ENCODE measurements around the gene E4F1.
"Not testable (repeated sequence)": the region's sequence is repeated elsewhere in the genome, so short reads cannot be mapped to it uniquely, and the experiment has no call there.

The E4F1 gene

GRCh38 chr16:2199095-2199494 is 24.3 kb upstream of the E4F1 start:
- no peak overlapping the region for H3K4me3 ChIP-seq (ENCODE audit: low read length)
- no peak for DNase-seq (ENCODE audit: low read depth)
- TF ChIP-seq, protein P1, sequence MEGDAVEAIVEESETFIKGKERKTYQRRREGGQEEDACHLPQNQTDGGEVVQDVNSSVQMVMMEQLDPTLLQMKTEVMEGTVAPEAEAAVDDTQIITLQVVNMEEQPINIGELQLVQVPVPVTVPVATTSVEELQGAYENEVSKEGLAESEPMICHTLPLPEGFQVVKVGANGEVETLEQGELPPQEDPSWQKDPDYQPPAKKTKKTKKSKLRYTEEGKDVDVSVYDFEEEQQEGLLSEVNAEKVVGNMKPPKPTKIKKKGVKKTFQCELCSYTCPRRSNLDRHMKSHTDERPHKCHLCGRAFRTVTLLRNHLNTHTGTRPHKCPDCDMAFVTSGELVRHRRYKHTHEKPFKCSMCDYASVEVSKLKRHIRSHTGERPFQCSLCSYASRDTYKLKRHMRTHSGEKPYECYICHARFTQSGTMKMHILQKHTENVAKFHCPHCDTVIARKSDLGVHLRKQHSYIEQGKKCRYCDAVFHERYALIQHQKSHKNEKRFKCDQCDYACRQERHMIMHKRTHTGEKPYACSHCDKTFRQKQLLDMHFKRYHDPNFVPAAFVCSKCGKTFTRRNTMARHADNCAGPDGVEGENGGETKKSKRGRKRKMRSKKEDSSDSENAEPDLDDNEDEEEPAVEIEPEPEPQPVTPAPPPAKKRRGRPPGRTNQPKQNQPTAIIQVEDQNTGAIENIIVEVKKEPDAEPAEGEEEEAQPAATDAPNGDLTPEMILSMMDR (conservative IDR thresholded peaks at IDR 0.05; ENCODE audit: low read length): no peak

DNA sequence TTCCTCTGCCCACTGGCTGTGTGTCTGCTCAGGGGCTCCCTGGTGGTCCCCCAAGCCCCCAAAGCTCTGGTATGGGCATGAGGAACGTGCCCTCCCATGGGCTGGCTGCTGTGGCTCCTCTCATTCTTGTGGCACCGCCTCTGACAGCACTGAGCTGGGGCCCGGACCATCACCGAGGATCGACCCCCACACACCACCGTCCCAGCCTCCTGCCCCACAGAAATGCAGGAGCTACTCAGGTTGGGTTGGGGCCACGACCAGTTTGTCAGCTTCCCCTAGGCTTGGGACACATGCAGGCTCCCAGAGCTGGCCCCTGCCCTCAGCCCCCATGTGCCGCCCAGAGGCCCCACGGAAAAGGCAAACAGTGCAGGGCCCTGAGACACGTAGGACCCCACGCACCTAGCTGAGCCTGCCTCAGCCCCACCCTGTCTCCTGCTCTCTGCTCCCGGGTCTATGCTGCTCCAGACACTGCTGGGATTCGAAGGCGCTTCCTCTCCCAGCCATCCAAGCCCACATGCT is 23.7 kb upstream of the E4F1 start:
- H3K4me3 ChIP-seq (ENCODE audit: low read length): no peak overlapping the region
- DNase-seq (ENCODE audit: low read depth): no peak
- TF ChIP-seq, protein P1 (conservative IDR thresholded peaks at IDR 0.05; ENCODE audit: low read length): no peak

DNA sequence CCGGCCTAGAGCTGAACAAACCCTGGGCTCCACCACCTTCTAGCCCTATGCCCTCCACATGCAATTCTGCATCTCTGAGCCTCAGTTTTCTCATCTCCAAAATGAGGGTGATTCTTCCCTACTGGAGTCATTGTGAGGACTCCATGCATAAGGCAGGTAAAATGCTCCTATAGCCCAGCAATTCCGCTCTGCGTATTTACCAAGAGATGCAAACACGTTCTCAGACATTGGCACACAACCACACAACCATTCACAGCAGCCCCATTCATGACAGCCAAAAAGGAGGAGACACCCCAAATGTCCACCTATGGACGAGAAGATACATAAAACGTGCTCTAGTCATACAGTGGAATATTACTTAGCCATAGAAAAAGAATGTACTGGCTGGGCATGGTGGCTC is 23.1 kb upstream of the E4F1 start:
- H3K4me3 ChIP-seq (ENCODE audit: low read length): no peak overlapping the region
- DNase-seq (ENCODE audit: low read depth): no peak
- TF ChIP-seq, protein P1 (conservative IDR thresholded peaks at IDR 0.05; ENCODE audit: low read length): no peak

DNA sequence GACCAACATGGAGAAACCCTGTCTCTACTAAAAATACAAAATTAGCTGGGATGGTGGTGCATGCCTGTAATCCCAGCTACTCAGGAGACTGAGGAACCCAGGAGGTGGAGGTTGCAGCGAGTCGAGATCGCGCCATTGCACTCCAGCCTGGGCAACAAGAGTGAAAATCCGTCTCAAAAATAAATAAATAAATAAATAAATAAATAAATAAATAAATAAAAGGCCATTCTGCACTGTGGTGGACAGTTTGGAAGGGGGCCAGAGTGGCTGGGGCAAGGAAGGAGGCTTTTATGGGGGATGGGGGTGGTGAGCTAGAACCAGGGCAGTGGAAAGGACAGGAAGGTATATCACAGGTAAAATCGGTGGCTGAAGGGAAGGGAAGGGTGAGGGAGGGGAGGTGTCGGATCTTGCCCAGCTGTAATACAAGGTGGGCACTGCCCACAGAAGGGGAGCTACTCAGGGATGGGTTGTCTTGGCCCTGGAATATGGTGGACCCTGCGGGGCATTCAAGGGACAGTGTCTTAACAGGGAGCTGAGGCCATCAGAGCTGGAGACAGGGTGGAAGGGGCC is 20.2 kb upstream of the E4F1 start:
- not testable (repeated sequence) for DNase-seq (ENCODE audit: low read depth); H3K4me3 ChIP-seq (ENCODE audit: low read length)

DNA sequence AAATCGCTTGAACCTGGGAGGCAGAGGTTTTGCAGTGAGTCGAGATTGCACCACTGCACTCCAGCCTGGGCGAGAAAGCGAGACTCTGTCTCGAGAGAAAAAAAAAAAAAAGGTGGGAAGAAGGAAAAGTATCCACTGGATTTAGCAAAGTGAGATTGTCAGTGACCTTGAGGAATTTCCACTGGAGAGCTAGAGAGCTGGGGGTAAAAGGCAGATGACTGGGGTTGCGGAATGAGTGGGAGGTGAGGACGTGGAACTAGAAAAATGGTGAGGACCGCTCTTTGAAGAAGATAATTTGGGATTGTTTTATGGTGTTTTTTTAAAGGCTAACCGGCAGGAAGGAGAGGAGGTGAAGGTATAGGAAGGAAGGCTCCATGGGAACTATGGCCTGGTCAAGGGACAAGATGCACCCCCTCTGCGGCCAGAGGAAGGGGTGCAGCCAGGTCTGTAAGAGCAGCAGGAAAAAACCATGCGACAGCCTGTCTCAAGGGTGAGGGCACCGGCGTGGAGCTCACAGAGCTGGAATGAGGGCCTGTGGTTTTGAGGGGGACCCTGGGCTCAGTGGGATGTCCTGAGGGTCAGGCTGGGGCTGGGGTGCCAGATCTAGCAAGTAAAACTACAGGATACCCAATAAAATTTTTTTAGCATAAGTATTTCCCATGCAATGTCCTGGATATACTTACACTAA is 18.8 kb upstream of the E4F1 start:
- H3K4me3 ChIP-seq (ENCODE audit: low read length): peak overlapping the region; percentile 90
- DNase-seq (ENCODE audit: low read depth): no peak
- TF ChIP-seq, protein P1 (conservative IDR thresholded peaks at IDR 0.05; ENCODE audit: low read length): no peak

DNA sequence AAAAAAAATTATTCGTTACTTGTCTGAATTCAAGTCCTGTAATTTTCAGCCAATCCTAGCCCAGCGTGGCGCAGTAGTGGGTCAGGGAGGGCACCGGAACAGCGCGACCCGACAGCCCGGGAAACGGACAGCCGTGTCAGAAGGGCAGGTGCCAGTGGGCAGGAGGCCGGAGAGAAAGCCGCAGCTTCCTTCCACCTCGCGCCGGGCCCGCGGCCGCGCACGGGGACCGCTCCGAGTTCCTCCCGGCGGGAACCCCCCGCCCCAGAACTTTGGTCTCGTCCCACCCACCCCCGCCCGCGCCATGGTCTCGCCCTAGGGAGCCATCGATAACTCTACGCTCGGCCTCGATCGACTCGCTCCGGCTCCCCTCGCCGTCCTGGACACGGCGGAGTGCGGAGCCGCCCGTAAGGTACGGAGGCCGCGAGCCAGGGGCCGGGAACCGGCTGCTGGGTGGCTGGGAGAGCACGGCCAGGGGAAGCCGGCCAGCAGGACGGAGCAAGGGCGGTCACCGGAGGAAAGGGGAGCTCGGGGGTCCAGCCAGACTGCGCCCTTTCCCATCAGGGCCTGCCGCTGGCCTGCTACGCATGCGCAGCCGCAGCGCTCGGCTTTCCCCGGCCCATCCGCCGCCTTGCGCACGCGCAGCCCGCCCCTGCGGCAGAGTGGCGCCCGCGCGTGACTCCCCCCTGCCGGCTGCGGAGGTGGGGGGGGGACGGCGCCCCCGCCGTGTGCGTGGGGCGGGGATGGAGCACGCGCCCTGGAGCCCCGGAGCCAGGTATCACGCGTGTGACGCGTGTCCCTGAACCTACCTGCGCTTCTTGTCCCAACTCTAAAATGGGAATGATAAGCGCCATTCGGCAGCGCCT is 18.1 kb upstream of the E4F1 start, which contains the start of gene MLST8:
MLST8 (plus strand) TSS at position 351 of the 863 bp plus-strand sequence. CDS start 632 bp downstream, outside the sequence.
- H3K4me3 ChIP-seq (ENCODE audit: low read length): peak within 1 kb of the TSS; percentile 90
- peak; percentile 82 for DNase-seq (ENCODE audit: low read depth)
- TF ChIP-seq, protein P1 (conservative IDR thresholded peaks at IDR 0.05; ENCODE audit: low read length): no peak; the same call in 1 of the 2 replicates

DNA sequence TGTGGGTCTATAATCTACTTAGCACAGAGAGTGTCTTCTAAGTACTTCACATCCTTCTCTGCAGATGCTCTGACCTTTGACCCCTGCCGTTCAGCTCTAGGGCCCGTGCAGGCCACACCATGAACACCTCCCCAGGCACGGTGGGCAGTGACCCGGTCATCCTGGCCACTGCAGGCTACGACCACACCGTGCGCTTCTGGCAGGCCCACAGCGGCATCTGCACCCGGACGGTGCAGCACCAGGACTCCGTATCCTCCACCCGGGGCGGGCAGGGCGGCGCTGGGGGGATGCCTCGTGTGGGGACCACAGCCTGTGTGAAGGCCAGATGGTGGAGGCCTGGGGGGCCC is 17.5 kb upstream of the E4F1 start:
- TF ChIP-seq, protein P1 (conservative IDR thresholded peaks at IDR 0.05; ENCODE audit: low read length): no peak
- no peak for DNase-seq (ENCODE audit: low read depth)
- peak overlapping the region; percentile 90 for H3K4me3 ChIP-seq (ENCODE audit: low read length)

All from AG10803 (cell line).